GM12878 (cell line): ENCODE results near the gene FEV. TPM values are rescaled to one million over a fixed set of nuclear protein-coding genes. Genes with fewer than 3 reads are reported as not detected.

Source experiments
- CREM ChIP-seq: IDR thresholded peaks from 2 replicates; pipeline ENCODE4 v1.6.1; 2014; ENCODE audit warnings: antibody characterized with exemption, low read depth
- HDAC6 ChIP-seq: fragments of 200-600 bp; sonication (generic); IDR thresholded peaks from one replicate; pipeline ENCODE4 v1.8.0; 2017; ENCODE audit warnings: antibody characterized with exemption; ENCODE audit not compliant: unreplicated experiment
- NR2F1 ChIP-seq: fragments of 450-650 bp; conservative IDR thresholded peaks from 2 replicates; pipeline ENCODE4 v1.6.1; 2017; ENCODE audit warnings: mild to moderate bottlenecking
- PML ChIP-seq: IDR thresholded peaks from 2 replicates; pipeline ENCODE4 v1.6.1; 2012; ENCODE audit warnings: low read length, inconsistent platforms
- YBX1 ChIP-seq: fragments of 450-650 bp; IDR thresholded peaks from 2 replicates; pipeline ENCODE4 v1.6.1; 2016; ENCODE audit warnings: antibody characterized with exemption
- ZNF384 ChIP-seq: IDR thresholded peaks from 2 replicates; pipeline ENCODE4 v1.6.1; 2012; ENCODE audit warnings: low read depth, mild to moderate bottlenecking, low read length, improper control_type of control experiment, borderline replicate concordance
- polyA plus RNA-seq, 11 experiments: library from polyadenylated mRNA; depleted of rRNA in 4 of 11; unstranded in 6 of 11; stranded (reverse) in 5 of 11; fragments of >200 nt; fragmentation: Nextera tagmentation in 4 of 11; fragmentation: Illumina TruSeq in 1 of 11; extraction: Ambion mirVana in 4 of 11; extraction: Trizol in 1 of 11; gene quantifications; 1 replicate in 1 of 11; 2 replicates in 10 of 11; pipeline versions ENCODE4 v1.2.1 to v1.2.3, GENCODE V29; 2011 to 2016; ENCODE audit warnings: inconsistent platforms in 2 of 11, missing spikeins in 2 of 11, low read depth in 1 of 11
- total RNA-seq, 4 experiments: library from RNA; depleted of rRNA in 3 of 4; stranded (reverse); fragments of >200 nt in 3 of 4; fragmentation: Illumina TruSeq in 1 of 4; extraction: Trizol in 1 of 4; gene quantifications; 2 replicates each; pipeline versions ENCODE4 v1.2.1 to v1.2.3, GENCODE V29; 2013 to 2021
- TF ChIP-seq, protein P1 (sequence below): IDR thresholded peaks from 2 replicates; pipeline ENCODE4 v1.6.1; 2012; ENCODE audit warnings: improper control_type of control experiment, low read depth, low read length; ENCODE audit not compliant: insufficient replicate concordance
- TF ChIP-seq, protein P2 (sequence below): IDR thresholded peaks from 2 replicates; pipeline ENCODE4 v1.6.1; 2011; ENCODE audit warnings: mild to moderate bottlenecking, low read depth, low read length, moderate library complexity; ENCODE audit not compliant: insufficient replicate concordance

Gene FEV
- total and polyA plus RNA-seq, 10 of the 15 experiments (the other 5 are each of a cell fraction or from before 2014, with no cell fraction given), result not detected

DNA sequence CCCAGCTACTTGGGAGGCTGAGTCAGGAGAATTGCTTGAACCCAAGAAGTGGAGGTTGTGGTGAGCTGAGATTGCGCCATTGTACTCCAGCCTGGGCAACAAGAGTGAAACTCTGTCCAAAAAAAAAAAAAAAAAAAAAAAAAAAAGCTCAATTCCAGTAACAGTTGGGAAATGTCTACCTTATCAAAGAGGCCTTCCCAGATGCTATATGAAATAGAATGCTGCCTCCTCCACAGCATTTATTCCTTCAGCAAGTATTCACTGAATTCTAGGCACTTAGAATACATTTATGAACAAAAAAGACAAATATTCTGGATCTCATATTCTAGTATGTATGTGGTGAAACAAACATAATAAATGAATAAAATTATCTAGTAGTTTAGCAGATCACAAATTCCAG, 38.4 kb downstream of the FEV start (continued):
- TF ChIP-seq, protein P1, sequence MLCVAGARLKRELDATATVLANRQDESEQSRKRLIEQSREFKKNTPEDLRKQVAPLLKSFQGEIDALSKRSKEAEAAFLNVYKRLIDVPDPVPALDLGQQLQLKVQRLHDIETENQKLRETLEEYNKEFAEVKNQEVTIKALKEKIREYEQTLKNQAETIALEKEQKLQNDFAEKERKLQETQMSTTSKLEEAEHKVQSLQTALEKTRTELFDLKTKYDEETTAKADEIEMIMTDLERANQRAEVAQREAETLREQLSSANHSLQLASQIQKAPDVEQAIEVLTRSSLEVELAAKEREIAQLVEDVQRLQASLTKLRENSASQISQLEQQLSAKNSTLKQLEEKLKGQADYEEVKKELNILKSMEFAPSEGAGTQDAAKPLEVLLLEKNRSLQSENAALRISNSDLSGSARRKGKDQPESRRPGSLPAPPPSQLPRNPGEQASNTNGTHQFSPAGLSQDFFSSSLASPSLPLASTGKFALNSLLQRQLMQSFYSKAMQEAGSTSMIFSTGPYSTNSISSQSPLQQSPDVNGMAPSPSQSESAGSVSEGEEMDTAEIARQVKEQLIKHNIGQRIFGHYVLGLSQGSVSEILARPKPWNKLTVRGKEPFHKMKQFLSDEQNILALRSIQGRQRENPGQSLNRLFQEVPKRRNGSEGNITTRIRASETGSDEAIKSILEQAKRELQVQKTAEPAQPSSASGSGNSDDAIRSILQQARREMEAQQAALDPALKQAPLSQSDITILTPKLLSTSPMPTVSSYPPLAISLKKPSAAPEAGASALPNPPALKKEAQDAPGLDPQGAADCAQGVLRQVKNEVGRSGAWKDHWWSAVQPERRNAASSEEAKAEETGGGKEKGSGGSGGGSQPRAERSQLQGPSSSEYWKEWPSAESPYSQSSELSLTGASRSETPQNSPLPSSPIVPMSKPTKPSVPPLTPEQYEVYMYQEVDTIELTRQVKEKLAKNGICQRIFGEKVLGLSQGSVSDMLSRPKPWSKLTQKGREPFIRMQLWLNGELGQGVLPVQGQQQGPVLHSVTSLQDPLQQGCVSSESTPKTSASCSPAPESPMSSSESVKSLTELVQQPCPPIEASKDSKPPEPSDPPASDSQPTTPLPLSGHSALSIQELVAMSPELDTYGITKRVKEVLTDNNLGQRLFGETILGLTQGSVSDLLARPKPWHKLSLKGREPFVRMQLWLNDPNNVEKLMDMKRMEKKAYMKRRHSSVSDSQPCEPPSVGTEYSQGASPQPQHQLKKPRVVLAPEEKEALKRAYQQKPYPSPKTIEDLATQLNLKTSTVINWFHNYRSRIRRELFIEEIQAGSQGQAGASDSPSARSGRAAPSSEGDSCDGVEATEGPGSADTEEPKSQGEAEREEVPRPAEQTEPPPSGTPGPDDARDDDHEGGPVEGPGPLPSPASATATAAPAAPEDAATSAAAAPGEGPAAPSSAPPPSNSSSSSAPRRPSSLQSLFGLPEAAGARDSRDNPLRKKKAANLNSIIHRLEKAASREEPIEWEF, result no peak
- no peak for TF ChIP-seq PML
- no peak for TF ChIP-seq YBX1
- TF ChIP-seq ZNF384, result no peak
- TF ChIP-seq, protein P2, sequence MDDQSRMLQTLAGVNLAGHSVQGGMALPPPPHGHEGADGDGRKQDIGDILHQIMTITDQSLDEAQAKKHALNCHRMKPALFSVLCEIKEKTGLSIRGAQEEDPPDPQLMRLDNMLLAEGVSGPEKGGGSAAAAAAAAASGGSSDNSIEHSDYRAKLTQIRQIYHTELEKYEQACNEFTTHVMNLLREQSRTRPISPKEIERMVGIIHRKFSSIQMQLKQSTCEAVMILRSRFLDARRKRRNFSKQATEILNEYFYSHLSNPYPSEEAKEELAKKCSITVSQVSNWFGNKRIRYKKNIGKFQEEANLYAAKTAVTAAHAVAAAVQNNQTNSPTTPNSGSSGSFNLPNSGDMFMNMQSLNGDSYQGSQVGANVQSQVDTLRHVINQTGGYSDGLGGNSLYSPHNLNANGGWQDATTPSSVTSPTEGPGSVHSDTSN, result no peak
- no peak for TF ChIP-seq NR2F1
- TF ChIP-seq CREM, result no peak
- no peak for TF ChIP-seq HDAC6
- TF ChIP-seq, all 136 proteins: peak for 0
